Retinal pigment epithelial cell (primary cell): Measurements from ENCODE around the gene RUVBL1.
A peak's percentile ranks its signal among the peaks of the same experiment; 100 is the strongest.

Experiments used
- DNase-seq: peaks from one replicate; pipeline ENCODE4 v3.0.0-alpha.2; 2010; ENCODE audit warnings: low read depth
- H3K4me3 ChIP-seq: 2 replicates; pipeline ENCODE4 v1.5.1; 2011; ENCODE audit warnings: mild to moderate bottlenecking, low read length, control low read depth, moderate library complexity
- CTCF ChIP-seq: conservative IDR thresholded peaks from 2 replicates; pipeline ENCODE4 v1.5.1; 2011; ENCODE audit warnings: low read depth, low read length, control low read depth, inconsistent platforms

RUVBL1 gene

GRCh38 chr3:128051459-128051836 lies 72.2 kb downstream of the RUVBL1 start:
- DNase-seq, result no peak
- no peak for TF ChIP-seq CTCF
- peak overlapping the region; percentile 80 for H3K4me3 ChIP-seq

GRCh38 chr3:128050597-128050996 lies 73.0 kb downstream of the RUVBL1 start:
- DNase-seq, result no peak
- TF ChIP-seq CTCF, result no peak
- H3K4me3 ChIP-seq, result no peak overlapping the region

- TF ChIP-seq CTCF, result no peak
- H3K4me3 ChIP-seq, result no peak overlapping the region
- DNase-seq, result no peak
Observed at GRCh38 chr3:128041344-128041743, 82.3 kb downstream of the RUVBL1 start.

GRCh38 chr3:128040660-128041059 lies 83.0 kb downstream of the RUVBL1 start:
- H3K4me3 ChIP-seq, result no peak overlapping the region
- TF ChIP-seq CTCF, result peak; percentile 2
- no peak for DNase-seq

- DNase-seq, result no peak
- H3K4me3 ChIP-seq, result no peak overlapping the region
- no peak for TF ChIP-seq CTCF
Observed at GRCh38 chr3:128040041-128040440, 83.6 kb downstream of the RUVBL1 start.

- no peak for DNase-seq
- H3K4me3 ChIP-seq, result no peak overlapping the region
- TF ChIP-seq CTCF, result no peak
Observed at GRCh38 chr3:128036119-128036518, 87.5 kb downstream of the RUVBL1 start.

GRCh38 chr3:128033102-128033501 lies 90.5 kb downstream of the RUVBL1 start:
- no peak for TF ChIP-seq CTCF
- H3K4me3 ChIP-seq, result no peak overlapping the region
- no peak for DNase-seq
